Measurements from ENCODE around the gene C4orf50.

C4orf50 gene

DNA sequence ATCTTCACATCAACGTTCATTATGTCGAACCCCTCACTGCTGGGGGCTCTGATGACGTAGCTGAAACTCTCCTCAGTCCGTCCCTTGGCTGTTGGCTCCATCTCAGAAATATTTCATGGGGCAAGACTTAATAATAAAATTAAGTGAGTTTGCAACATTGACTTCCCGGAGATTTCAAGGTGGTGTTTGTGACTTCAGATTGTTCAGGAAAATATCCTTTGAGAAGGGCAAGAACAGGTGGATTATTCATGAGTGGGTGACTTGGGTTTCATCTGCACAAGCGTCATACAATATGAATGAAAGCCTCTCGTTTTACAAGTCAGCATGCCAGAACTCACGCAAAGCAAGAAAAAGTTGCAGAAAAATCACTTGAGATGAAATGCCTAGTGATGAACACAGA, at the start of gene C4orf50:
C4orf50 (minus strand) TSS at position 101 of the 400 bp plus-strand sequence.
- no peak for DNase-seq (ENCODE audit: low read depth)

DNA sequence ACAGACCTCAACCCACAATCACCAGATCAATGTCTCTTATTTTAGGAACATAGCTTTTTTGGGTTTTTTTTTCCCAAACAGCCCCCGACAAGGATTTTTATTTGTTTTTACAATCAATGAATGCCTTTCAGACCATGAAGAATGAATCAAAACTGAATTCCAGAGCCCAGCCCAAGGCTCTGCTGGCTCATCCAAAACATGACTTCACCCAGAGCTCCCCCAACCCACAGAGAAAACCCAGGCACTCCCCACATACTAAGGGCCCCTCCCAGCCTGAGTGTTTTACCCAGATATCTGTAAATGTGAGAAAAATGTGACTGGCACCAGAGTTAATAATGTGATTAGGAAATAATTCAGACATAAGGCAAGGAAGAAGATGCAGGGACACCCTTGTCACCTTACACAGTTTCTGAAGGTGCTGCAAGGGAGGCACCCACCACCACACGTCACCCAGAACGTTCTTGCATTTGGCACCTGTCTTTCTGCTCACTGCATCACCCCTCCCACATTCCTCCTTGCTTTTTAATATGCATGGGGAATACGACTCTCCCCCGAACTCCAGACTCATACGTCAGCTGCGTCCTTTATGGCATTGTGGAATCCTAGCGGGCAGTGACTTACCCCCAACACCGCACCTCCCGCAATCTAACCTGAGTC, 47.8 kb upstream of the C4orf50 start:
- DNase-seq (ENCODE audit: low read depth) = no peak

DNA sequence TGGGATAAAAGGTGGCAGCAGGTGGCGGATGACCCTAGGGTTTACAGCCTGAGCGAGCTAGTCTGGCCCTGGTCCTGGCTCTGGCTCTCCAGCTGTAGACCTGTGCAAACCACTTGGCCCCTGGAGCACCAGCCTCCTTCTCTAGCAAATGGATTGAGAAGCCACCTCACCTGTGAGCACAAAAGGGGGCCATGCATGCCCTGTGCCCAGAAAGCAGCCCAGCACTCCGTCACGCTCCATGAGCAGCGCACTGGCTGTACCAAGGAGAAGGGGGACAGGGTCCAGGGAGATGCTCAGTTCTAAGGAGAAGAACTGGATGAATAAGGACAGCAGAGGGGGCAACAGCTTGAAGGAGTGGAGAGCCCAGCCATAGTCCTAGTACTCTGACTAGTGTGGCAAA, 46.9 kb upstream of the C4orf50 start:
- DNase-seq (ENCODE audit: low read depth) = no peak

DNA sequence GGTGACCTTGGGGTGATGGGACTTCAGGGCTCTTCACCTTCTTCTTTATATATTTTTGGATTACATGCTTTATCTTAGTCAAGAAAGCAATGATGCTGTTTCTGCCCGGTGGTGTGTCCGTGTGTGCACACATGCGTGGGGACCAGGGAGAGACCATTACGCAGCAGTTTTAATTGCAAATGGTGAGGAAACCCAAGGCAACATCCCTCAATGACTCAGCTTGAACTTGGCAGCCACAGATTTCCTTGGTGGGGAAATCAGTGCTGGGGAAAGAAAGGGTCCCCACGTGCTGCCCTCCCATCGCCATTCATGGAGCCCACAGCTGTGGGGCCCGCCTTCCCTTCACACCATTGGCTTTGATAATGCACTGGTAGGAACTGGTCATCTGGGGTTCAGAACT, 46.2 kb upstream of the C4orf50 start:
- no peak for DNase-seq (ENCODE audit: low read depth)

DNA sequence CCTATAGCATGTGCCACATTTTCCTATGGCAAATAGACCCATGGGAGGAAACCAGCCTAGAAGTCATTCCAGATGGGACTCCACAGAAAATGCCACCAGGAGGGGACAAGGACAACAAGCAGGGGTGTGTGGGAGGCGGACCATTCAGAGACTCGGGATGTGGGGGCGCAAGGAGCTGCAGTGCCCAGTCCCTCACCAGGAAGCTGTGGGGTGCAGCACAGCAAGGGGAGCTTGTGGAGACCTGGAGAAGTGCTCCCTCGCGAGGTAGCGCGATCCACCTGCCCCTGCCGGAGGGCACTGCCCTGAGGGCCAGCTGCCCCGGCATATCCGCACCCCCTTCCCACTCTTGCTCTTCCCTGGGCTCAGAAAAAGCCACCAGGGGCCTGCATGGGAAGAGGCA, 45.5 kb upstream of the C4orf50 start:
- DNase-seq (ENCODE audit: low read depth) = no peak

DNA sequence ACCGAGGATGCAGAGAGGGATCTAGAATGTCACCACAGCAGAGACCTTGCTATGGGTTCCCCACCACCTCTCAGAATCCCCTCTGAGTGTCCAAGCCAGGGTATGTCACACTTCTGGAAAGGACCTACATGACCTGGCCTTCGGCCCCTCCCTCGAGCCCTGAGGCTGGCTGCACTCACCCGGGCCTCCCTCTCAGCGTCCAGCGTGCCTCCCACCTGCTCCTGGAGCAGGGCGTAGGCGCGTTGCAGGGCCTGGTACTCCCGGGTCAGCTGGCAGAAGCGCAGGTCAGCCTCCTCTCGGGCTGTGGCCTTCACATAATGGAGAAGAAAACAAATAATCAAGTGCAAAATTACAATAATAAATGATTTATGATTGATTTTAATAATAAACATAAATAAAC, 43.9 kb upstream of the C4orf50 start:
- no peak for DNase-seq (ENCODE audit: low read depth)

DNA sequence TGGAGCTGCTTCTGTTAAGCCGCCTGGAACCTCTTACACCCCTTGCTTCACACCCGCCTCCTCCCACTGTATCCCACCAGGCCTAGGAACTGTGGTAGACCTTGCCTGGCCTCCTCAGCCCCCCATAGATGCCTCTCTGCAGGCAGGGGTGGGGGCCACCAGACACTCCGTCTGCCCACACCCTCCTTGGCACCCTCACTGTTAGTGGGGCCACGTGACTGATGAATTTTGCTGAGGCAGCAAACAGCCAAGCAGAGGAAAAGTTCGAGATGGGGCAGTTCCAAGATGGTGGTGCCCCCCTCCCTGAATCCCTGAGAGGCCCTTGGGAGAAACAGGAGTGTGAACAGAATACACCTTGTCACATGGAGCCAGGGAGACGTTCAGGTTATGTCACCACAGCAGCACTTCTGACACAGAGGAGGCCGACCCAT, 41.2 kb upstream of the C4orf50 start:
- DNase-seq (ENCODE audit: low read depth) = no peak

DNA sequence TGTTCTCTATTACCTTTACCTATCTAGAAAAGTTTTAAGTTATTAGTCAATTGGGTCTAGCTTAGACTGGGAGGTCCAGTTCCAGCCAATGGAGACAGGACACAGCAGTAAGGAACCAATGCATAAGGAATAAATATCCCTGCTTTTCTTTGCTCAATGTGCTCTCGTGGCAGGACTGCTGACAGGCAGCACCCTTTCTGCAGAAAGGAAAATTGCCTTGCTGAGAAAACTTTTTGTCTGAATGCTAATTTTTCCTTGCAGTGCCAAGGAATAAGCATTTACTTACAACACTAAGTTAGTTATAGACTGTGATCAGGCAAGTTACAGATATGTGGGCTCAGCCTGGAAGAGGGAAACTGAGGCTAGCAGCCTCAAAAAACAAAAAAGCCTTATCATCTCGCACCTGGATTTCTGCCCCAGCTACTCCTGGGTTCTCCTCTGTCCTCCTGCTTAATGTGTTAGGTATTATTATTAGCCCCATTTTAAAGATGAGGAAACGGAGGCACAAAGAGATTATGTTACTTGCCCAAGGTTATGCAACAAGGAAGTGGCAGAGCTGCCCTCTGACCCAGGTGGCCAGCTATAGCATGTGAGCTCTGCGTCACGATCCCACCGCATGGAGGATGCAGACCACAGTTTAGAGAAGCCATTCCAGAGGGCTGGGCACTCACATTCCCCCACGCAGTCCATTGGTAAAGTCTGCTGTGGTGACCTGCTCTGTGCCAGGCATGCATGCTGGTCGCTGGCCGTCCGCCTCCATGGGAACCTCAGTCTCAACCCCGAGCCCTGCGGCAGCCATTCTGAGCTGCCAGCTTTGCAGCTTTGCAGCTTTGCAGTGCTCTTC, 40.5 kb upstream of the C4orf50 start:
- no peak for DNase-seq (ENCODE audit: low read depth)

DNA sequence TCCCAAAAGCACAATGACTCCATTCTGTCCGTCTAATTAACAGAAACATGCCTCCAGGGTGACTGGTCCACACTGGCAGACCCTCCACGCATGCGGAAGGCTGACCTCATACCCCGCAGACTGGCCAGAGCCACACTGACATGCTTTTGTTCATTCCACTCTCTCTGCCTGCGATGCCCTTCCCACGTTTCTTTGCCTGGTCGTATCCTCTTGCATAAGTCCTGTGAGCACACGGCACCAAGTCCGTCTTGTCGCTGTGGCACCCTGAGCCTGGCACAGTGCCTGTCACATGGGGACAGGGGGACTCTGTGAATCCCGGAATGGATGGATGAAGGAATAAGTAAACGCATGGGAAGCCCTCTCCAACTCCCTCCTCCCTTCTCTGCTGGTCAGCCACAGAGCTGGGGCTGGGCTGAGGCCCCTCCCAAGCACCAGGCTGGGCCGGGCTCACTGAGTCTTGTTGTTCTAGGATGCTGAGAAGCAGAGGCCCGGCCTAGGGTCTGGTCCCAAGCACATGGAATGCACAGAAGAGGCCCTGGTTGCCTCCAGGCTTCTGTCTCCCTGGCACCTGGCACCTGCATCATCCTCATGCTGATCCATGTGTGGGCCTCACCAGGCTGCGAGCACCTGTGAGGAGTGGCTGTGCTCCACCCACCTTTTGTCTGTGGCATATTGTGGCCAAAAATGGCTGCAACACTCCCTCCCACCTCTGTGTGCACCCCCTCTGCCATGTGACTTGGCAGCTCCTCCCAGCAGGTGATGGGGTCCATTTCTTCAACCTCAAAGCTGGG, 38.9 kb upstream of the C4orf50 start:
- DNase-seq (ENCODE audit: low read depth) = no peak

DNA sequence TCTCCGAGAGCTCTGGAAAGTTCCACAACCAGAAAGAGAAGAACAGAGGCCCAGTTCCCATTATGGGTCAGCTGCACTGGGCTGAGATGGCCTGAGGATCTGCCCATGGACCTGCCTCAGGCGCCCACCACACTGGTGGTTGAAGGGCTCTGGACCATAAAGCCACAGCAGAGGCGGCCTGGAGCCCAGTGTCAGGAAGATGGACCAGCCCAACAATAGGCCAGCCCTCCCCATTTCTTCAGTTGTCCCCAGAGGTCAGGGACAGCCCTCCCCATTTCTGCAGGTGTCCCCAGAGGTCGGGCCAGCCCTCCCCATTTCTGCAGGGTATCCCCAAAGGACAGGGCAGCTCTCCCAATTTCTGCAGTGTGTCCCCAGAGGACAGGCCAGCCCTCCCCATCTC, 37.2 kb upstream of the C4orf50 start:
- no peak for DNase-seq (ENCODE audit: low read depth)

DNA sequence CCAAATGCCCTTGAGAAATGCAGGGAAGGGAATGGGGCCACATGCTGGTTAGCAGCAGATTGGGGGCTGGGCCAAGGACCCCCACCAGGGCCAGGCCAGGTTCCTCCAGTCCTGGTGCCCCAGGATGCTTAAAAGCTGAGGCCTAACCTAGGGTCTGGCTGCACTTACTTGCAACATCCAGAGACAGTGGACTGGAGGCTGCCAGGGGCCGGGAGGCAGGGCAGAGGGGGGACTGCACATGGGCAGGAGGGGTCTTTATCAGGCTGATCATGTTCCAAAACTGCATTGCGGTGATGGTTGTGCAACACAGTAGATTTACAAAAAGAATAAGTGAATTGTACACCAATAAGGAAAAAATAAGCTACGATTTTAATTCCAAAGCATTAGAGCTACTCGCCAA, 36.8 kb upstream of the C4orf50 start:
- no peak for DNase-seq (ENCODE audit: low read depth)

DNA sequence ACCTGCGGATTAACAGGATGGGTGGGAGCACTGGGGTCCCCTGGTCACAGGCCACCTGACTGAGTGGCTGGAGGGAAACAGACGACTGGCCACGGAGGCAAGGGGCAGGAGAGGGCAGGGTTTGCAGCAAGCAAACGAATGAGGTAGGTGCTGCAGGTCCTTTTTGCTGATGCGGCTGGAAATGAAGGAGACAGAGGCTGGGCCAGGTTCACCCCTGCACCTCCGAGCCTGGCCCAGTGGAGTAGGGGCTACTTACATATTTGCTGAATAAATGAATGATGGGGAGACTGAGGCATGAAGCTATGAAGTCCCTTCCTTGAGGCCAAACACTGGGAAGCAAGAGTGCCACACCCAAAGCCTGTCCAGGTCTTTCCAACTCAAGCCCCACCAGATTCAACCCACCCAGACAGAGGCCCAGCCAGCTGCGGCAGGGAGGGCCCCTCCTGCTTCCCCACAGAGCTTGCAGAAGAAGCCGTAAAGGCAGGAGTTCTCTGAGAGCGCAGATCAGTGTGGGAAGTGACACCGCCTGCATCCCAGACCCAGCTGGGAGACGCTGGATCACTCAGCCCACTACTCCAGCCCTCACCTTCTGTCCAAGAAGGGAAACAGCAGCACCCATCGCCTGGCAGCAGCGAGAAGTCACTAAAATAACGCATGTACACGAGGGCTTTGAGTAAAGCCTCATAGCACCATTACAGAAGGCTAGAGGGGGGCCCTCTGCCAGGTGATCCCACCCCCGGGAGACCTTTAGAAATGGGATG, 36.1 kb upstream of the C4orf50 start:
- DNase-seq (ENCODE audit: low read depth) = no peak

DNA sequence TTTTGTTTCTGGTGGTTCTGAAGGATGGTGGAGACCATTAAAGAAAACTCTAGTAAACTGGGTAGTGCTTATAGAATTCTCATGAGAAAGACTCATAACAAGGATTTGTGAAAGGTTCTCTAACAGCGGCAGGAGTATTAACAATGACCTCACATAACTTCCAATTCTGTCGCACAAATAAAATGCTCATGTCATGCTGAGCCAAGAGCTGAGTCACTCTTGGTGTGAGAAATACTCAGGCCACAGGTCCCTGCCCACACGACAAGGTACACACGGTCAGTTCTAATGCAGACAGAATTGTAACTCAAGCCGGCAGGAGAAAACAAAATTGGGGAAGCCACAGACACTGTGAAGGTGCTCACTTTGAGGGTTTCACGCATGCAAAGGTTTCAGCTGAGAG, 34.4 kb upstream of the C4orf50 start:
- no peak for DNase-seq (ENCODE audit: low read depth)

DNA sequence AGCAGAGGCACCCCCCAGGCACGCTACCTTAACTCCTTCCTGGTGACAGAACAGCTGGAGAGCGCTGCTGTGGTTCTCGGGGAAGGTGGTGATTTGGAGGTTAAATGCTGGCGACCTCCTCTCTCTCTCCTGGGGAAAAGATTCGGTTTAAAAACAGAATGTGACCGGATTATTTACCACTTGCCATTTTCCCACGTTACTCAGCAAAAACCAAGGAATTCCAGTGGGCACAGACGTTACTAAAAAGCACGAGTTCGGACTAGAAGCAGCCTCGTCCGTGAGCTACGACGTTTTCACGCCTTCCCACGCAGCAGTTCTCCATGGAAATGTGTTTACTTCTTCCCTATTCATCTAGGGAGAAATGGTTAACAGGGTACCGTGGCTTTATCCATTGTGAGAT, 32.3 kb upstream of the C4orf50 start:
- DNase-seq (ENCODE audit: low read depth) = no peak

DNA sequence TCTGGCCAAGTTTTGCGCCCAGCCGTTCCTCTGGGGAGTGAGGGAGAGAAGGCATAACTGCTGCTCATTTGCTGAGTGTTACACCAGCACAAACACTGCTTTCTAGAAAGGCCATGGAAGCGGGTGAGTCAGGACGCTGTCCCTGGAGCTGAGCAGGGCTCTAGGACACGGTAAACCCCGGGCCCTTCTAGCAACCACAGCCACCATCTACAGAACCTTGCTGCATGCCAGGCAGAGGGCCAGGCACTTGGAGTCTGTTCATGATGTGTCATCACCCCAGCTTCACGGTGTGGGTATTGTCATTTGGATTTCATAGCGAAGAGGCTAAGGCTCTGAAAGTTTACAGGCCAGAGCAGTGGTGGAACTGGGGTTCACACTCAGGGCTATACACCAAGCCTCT, 31.8 kb upstream of the C4orf50 start:
- no peak for DNase-seq (ENCODE audit: low read depth)

DNA sequence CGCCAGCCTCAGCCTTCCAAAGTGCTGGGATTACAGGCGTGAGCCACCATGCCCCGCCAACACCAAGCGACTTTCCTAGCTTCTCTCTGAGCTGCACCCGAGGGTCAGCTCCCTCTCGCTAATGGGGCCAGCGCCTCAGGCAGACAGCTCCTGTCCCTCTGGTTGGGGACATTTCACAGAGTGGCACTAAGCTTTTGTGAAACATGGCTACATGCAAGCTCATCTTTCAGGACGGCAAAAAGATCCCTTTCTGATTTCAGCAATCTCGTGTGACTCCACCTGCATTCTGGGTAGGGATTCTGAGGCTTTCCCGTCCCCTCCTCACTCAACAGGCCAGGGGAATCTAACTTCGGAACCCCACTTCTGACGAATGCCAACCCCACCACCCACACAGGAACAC, 31.0 kb upstream of the C4orf50 start:
- DNase-seq (ENCODE audit: low read depth) = no peak

DNA sequence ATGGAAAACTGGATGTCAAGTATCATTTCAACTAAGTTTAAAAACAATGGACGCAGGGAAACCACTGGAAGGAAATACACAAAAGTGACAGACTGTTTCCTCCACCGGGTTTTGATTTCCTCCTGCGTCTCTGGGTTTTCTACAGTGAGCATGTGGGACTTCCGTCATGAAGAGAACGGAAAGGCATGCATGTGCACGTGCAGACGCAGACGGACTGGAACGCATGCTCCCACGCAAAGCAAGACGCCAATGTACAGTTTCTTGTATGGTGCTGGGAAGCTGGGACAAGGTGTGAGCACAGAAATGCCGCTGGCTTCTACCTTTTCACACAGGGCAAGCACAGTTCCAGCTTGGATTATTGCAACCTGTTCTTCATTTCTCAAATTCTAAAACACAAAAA, 30.3 kb upstream of the C4orf50 start:
- no peak for DNase-seq (ENCODE audit: low read depth)

DNA sequence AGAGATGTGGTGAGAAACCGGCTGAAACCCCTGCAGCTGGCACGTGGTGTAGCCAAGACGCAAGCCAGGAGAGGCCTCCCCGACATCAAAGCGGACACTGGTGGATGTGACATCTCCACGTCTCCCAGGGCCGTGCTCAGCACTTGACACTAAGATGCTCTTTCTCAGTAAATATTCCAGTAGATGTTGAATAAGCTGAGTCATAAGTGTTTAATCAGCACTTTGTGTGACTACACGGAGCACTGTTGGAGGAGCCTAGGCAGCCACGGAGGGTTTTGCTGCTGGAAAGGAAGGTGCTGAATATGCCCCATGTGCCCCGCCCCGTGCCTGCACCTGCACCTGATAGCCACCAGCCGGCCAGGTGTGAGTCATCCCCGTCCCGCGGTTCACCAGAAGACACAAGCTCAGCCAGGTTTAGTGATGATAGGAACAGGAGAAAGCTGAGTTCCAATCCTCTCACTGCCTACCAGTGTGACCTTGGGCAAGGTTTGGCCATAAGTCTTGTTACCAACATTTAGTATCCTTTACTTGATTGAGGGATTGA, 29.0 kb upstream of the C4orf50 start:
- DNase-seq (ENCODE audit: low read depth) = no peak

DNA sequence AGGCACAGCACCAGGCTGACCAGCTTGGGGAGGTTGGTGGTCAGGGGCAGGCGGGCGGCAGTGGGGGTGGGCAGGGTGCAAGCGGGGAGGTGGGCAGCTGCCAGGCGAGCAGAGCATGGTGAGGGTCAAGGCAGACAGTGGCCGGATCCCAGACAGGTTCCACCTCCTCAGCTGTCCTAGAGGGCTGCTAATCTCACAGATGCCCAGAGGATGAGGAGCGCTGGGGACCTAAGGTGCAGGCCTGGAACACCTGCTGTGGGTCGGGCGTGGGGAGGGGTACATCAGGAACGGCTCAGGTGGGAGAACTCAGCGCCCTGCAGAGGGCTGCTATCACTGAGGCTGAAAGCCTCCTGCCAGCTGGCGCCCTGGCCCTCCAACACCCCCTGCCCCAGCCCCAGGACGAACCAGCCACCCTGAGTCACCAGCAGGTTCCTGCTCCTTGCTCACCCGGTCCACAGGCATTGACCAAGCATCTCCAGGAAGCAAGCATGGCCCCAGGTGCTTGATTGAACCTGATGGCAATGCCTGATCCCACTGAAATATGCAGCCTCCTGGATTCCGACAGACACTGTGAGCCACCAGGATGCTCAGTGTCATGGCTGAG, 28.4 kb upstream of the C4orf50 start:
- DNase-seq (ENCODE audit: low read depth) = no peak

DNA sequence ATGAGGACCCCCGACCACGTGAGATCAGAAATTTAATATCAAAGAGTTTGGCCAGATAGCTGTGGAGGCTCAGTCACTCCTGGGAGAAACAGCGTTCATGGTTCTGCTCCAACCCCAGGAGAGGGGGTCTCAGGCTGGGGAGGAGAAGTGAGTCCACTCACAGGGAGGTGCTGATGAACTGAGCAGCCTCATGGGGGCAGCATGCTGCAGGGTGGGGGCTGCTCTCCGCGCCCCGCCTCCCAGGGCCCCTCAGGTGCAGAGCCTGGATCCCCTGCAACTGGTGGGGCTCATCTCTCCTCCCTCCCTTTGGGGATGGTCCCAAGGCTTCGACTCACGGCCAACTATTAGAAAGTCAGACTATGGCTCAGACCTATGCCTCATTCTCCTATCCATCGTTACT, 26.6 kb upstream of the C4orf50 start:
- DNase-seq (ENCODE audit: low read depth) = no peak

DNA sequence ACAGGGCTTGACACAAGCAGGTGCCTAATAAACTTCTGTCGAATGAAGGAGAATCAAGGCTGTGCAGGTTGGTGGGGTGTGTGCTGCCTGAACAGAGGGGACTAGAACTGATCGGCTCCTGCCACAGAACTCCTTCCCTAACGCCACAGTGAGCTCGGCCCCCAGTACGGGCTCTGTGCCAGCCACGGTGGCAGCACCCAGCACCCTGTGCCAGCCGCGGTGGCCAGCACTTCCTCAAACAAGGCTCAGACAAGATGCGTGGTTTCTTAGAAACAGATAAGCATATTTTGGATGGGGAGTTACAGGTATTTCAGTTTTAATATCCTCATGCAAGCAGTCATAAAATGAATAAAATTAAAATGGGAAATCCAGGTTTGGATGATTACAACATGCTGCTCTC, 26.0 kb upstream of the C4orf50 start:
- no peak for DNase-seq (ENCODE audit: low read depth)

DNA sequence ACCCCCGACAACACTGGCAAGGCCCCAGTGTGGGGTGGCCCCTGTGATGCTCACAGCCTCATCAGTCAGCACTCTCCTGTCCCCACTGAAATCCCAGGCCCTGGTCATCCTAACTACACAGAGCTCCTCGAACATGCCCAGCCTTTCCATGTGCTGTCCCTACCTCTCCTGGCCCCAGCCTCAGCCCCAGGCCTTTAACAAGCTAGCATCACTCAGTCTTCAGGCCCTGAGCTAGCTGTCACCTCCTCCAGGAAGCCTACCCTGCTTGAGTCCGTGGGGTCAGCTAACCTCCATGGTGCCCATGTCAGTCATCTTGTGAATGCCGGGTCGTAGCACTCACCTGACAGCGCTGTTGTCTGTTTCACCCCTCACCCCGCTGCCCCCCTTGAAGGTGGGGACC, 25.6 kb upstream of the C4orf50 start:
- DNase-seq (ENCODE audit: low read depth) = no peak
